ENCODE results near the gene SNX17. TPM values are rescaled to one million over a fixed set of nuclear protein-coding genes. Genes with fewer than 3 reads are reported as not detected.

SNX17 gene
- total and polyA plus RNA-seq, 2 experiments from 2014 or later = 91.9 to 135 TPM

DNA sequence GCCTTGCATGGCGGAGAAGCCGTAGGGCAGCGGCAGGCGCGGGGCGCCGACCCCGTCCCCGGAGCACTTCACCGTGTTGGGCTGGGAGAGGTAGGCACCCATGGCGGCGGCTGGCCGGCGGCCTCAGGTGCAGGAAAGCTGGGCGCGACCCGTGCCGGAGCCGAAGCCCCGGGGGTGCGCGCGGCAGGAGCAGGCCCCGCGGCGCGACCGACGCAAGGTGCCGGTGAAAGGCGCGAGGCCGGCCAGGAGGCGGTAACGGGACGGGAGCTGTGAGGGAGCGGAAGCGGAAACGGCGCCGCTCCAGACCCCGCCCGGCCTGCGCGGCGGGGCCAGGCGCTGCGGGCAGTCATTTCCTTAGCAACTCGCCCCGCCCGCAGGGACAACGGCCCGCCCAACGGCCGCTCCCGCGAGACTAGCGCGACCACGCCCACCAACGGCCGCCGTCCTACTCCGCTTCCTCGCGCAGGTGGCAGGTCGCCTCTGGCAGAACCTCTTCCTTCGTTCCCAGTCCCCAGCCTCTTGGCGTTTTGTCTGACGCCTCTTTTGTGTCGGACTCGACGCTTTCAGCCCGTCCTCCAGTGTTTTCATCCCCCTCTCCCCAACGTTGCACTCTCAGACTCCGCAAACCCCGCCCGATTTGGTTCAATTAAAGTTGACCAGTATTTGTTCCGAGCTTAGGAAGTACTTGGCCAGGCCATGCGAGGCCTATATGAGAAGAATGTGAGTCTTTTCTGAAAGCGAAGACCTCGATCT is 39.1 kb downstream of the SNX17 start, which contains the start of gene PPM1G:
Gene PPM1G (minus strand): TSS at position 271 of the 753 bp plus-strand sequence. CDS start 169 bp downstream, at position 102.
- DNase-seq (ENCODE audit: low read depth in 1 of 2, low spot score in 1 of 2) = peak; percentile 95 to 97
- TF ChIP-seq, protein P1, sequence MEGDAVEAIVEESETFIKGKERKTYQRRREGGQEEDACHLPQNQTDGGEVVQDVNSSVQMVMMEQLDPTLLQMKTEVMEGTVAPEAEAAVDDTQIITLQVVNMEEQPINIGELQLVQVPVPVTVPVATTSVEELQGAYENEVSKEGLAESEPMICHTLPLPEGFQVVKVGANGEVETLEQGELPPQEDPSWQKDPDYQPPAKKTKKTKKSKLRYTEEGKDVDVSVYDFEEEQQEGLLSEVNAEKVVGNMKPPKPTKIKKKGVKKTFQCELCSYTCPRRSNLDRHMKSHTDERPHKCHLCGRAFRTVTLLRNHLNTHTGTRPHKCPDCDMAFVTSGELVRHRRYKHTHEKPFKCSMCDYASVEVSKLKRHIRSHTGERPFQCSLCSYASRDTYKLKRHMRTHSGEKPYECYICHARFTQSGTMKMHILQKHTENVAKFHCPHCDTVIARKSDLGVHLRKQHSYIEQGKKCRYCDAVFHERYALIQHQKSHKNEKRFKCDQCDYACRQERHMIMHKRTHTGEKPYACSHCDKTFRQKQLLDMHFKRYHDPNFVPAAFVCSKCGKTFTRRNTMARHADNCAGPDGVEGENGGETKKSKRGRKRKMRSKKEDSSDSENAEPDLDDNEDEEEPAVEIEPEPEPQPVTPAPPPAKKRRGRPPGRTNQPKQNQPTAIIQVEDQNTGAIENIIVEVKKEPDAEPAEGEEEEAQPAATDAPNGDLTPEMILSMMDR (IDR thresholded peaks at IDR 0.05; ENCODE audit: low read depth, low read length) = no peak
- Histone ChIP-seq H3K36me3 (no peaks in the 10 kb centered on the region), H3K27ac (peak within 1 kb of the TSS; percentile 84), H3K4me3 (peak within 1 kb of the TSS; percentile 72), H3K9me3 (ENCODE audit: low read depth) (no peaks in the 10 kb centered on the region), H3K27me3 (no peaks in the 10 kb centered on the region), H3K4me1 (ENCODE audit: low read depth) (peaks cover 13% of the 10 kb centered on the region)

DNA sequence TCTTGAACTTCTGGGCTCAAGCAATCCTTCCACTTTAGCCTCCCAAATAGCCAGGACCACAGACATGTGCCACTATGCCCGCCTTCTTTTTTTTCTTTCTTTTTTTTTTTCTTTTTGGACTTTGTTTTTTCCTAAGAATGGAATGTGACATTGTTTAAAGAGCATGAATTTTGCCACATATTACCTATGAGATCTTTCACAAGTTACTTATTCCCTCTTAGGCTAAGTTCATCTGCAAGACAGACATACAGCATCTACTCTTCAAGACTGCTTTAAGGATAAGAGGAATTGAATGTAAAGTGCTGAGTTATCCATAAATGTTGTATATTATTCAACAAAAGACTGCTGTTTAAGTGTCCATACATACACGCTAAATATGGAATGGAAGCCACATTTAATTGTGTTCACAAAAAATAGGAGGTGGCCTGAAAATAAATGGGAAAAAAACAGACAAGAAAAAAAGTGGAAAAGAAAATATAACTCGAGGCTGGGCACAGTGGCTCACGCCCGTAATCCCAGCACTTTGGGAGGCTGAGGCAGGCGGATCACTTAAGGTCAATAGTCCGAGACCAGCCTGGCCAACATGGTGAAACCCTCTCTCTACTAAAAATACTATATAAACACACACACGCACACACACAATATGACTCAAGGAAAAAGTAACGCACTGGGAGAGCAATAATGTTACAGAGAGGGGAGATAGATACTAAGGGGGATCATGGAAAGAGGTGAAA is 42.2 kb downstream of the SNX17 start:
- Histone ChIP-seq H3K27ac (no peak overlapping the region), H3K36me3 (no peaks in the 10 kb centered on the region)

DNA sequence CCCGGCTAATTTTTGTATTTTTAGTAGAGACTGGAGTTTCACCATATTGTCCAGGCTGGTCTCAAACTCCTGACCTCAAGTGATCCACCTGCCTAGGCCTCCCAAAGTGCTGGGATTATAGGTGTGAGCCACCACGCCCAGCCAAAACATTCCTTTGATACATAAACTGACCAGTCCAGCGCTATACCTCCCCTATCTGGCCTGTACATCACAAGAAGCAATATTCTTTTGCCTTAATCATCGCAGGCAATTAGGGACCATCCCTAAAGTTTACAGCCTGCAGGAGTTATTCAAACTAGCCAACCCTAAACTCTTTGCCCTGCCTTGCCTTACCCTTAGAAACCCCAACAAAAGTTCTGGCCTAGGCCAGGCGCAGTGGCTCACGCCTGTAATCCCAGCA is 45.7 kb downstream of the SNX17 start:
- no peak overlapping the region for H3K4me3 ChIP-seq
- TF ChIP-seq, protein P1 (IDR thresholded peaks at IDR 0.05; ENCODE audit: low read depth, low read length) = no peak
- H3K36me3 ChIP-seq = no peaks in the 10 kb centered on the region

More for the DNA sequence above, 42.2 kb downstream of the SNX17 start:
- no peak for DNase-seq (ENCODE audit: low read depth in 1 of 2, low spot score in 1 of 2)
- H3K9me3 ChIP-seq (ENCODE audit: low read depth) = no peaks in the 10 kb centered on the region
- no peak overlapping the region for H3K4me3 ChIP-seq
- peaks cover 4% of the 10 kb centered on the region for H3K4me1 ChIP-seq (ENCODE audit: low read depth)
- TF ChIP-seq, protein P1 (IDR thresholded peaks at IDR 0.05; ENCODE audit: low read depth, low read length) = no peak
- H3K27me3 ChIP-seq = no peaks in the 10 kb centered on the region

DNA sequence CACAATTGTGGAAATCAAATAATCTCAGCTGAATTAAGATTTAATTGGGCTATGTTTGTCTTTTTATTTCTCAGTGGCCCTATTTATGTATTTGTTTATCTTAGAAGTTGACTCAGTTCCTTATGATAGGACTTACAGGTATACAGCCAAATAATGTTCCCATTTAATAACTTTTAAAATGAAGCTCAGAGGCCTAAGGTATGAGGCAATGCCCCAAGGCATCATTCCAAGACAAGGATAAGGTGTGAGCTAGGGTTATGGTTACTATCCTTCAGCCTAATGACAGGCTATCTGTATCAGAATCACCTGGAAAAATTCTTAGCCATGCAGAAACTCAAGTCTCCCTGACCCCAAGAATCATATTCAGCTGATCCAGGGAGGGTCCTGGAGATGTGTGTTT is 50.6 kb downstream of the SNX17 start:
- no peak for DNase-seq (ENCODE audit: low read depth in 1 of 2, low spot score in 1 of 2)
- Histone ChIP-seq H3K4me3 (no peak overlapping the region), H3K27me3 (no peaks in the 10 kb centered on the region), H3K9me3 (ENCODE audit: low read depth) (no peaks in the 10 kb centered on the region), H3K36me3 (no peaks in the 10 kb centered on the region), H3K27ac (no peak overlapping the region), H3K4me1 (ENCODE audit: low read depth) (no peaks in the 10 kb centered on the region)
- TF ChIP-seq, protein P1 (IDR thresholded peaks at IDR 0.05; ENCODE audit: low read depth, low read length) = no peak

More for the DNA sequence above, 45.7 kb downstream of the SNX17 start:
- Histone ChIP-seq H3K4me1 (ENCODE audit: low read depth) (no peaks in the 10 kb centered on the region), H3K27ac (no peak overlapping the region), H3K27me3 (no peaks in the 10 kb centered on the region), H3K9me3 (ENCODE audit: low read depth) (no peaks in the 10 kb centered on the region)
- no peak for DNase-seq (ENCODE audit: low read depth in 1 of 2, low spot score in 1 of 2)

DNA sequence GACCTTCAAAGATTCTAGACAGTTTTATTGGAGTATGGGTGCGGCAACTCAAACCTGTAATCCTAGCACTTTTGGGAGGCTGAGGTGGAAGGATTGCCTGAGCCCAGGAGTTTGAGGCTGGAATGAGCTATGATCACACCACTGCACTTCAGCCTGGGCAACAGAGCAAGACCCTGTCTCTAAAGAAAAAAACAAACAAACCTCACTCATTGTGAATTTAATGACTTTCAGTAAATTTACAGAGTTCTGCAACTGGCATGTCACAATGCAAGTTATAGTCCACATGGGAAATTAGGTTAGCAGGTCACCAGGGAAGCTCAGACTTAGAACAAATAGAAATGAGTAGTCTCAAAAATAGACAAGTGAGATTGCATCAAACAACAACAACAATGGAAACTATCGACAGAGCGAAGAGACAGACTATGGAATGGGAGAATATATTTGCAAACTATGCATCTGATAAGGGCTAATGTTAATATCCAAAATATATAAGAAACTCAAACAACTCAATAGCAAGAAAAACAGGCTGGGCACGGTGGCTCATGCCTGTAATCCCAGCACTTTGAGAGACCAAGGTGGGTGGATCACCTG is 51.3 kb downstream of the SNX17 start:
- no peak for DNase-seq (ENCODE audit: low read depth in 1 of 2, low spot score in 1 of 2)
- Histone ChIP-seq H3K27ac (no peak overlapping the region), H3K4me1 (ENCODE audit: low read depth) (no peaks in the 10 kb centered on the region), H3K9me3 (ENCODE audit: low read depth) (no peaks in the 10 kb centered on the region), H3K4me3 (no peak overlapping the region), H3K36me3 (no peaks in the 10 kb centered on the region), H3K27me3 (no peaks in the 10 kb centered on the region)
- TF ChIP-seq, protein P1 (IDR thresholded peaks at IDR 0.05; ENCODE audit: low read depth, low read length) = no peak
